Mucosa of stomach (tissue), 1 donor: ENCODE data around the gene ADARB2.

ENCODE experiments used
- H3K27me3 ChIP-seq: one replicate; pipeline ENCODE4 v1.7.0; 2013; ENCODE audit warnings: mild to moderate bottlenecking, low read length; ENCODE audit not compliant: control insufficient read depth, insufficient read depth
- H3K36me3 ChIP-seq: one replicate; pipeline ENCODE4 v1.7.0; 2013; ENCODE audit warnings: low read length; ENCODE audit not compliant: control insufficient read depth, insufficient read depth
- H3K4me1 ChIP-seq: one replicate; pipeline ENCODE4 v1.7.0; 2013; ENCODE audit warnings: mild to moderate bottlenecking, low read length; ENCODE audit not compliant: control insufficient read depth, insufficient read depth
- H3K4me3 ChIP-seq: one replicate; pipeline ENCODE4 v1.7.0; 2013; ENCODE audit warnings: low read length
- H3K9ac ChIP-seq: one replicate; pipeline ENCODE4 v1.7.0; 2013; ENCODE audit warnings: mild to moderate bottlenecking, low read length, moderate library complexity
- H3K9me3 ChIP-seq: one replicate; pipeline ENCODE4 v1.7.0; 2013; ENCODE audit warnings: mild to moderate bottlenecking, low read length, moderate library complexity; ENCODE audit not compliant: control insufficient read depth
- donor health status: Pancreatic carcinoma.

Gene ADARB2

DNA sequence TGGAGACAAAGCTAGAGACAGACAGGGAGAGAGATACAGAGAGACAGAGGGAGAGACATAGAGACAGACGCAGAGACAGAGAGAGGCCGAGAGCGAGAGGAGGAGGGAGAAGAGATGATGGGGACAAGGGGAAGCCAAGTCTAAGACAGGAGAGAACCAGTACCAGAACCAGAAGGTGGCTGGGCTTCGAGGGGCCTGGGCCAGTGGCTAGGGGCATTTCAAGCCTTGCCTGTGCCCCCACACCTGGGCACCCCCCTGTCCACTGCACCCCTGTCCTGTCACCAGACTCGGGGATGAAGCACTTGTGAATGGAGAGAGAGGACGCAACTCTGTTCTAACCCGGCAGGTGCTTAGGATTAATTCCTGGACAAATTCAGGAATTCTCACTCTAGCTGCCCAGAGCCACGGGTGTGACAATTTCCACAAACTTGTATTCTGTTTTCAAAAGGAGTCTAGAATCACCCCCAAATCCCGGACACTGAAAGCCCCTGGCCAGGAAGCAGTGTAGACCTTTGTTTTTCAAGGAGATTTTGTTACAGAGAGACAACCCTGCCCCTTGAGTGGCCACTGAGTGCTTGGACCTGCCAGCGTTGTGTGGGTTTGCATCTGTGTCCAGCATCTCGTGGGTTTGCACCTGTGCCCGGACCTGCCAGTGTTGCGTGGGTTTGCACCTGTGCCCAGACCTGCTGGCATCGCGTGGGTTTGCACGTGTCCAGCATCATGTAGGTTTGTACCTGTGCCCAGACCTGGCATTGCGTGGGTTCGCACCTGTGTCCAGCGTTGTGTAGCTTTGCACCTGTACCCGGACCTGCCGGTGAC, 523.9 kb downstream of the ADARB2 start:
- Histone ChIP-seq H3K36me3 (no peaks in the 10 kb centered on the region), H3K9ac (no peak overlapping the region), H3K4me1 (no peaks in the 10 kb centered on the region), H3K9me3 (no peaks in the 10 kb centered on the region), H3K4me3 (no peak overlapping the region), H3K27me3 (no peaks in the 10 kb centered on the region)

DNA sequence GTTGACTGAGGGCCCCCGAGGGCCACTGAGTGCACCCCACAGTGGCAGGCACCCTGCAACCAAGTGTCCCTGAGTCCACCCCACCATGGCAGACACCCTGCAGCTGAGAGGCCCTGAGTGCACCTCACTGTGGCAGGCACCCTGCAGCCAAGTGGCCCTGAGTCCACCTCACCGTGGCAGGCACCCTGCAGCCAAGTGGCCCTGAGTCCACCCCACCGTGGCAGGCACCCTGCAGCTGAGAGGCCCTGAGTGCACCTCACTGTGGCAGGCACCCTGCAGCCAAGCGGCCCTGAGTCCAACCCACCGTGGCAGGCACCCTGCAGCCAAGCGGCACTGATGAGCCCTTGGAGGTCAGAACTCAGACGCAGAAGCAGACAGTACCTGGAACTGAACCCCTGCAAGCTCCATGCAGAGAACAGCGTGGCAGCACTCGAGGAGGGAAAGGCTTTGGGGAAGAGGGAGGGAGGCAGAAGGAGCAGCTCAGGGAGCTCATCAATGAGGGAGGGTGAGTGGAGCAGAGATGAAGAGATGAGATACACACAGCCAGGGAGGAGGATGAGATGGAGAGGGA, 524.7 kb downstream of the ADARB2 start:
- Histone ChIP-seq H3K36me3 (no peaks in the 10 kb centered on the region), H3K9ac (no peak overlapping the region)

DNA sequence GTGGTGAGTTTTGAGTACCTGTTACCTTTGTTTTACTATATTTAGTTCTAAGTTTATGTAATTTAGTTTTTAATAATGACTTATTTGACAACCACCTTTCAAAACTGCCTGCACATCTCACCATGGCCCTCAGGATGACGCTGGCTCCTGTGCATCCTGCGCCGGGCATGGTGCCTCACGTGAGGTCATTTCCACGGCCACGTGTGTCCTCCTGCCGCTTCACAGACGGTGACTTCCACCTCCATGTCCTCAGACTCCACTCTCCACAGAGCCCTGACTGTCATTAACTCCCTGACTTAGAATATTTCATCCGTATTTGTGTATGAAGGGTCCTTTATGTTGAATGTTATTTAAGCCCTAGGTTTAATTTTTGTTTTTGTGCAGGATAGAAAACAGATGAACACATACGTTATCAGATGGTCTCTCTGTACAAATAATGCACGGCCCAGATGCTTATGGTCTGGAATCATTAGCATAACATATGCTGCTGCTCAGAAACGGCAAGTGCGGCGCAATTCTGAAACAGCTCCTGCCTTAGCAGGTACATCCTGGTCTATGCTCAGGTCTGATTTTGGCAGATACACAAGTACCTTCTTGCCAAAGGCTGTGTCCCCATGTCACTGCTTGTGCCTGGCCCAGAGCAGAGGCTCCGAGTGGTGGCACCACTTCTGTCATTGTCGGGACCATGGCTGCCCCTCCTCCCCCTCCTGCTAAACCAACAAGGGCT, 525.3 kb downstream of the ADARB2 start:
- H3K9ac ChIP-seq, result no peak overlapping the region
- no peaks in the 10 kb centered on the region for H3K36me3 ChIP-seq
- no peak overlapping the region for H3K4me3 ChIP-seq
- no peaks in the 10 kb centered on the region for H3K9me3 ChIP-seq
- H3K27me3 ChIP-seq, result no peaks in the 10 kb centered on the region
- no peaks in the 10 kb centered on the region for H3K4me1 ChIP-seq

More for the DNA sequence above, 524.7 kb downstream of the ADARB2 start:
- Histone ChIP-seq H3K4me1 (no peaks in the 10 kb centered on the region), H3K4me3 (no peak overlapping the region), H3K27me3 (no peaks in the 10 kb centered on the region), H3K9me3 (no peaks in the 10 kb centered on the region)

DNA sequence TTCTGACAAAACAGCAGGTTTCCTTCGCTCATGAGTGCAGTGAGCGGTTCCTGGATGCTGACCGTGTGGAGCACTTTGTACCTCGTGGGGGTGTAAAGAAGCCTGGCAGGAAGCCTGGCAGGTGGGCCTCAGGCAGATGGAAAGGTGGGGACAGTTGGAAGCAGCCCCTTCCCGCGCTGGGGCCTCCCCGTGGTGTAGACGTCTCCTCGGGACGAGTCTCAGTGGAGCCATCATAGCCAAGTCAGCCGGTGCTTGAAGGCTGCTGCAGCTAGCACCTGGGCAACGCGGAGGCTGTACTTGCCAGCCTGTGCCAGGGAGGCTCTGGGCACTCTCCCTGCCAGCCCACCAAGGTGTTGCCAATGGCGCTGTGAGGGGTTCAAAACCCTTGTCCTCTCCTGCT, 526.7 kb downstream of the ADARB2 start:
- Histone ChIP-seq H3K4me3 (no peak overlapping the region), H3K9ac (no peak overlapping the region), H3K27me3 (no peaks in the 10 kb centered on the region), H3K36me3 (no peaks in the 10 kb centered on the region), H3K4me1 (no peaks in the 10 kb centered on the region), H3K9me3 (no peaks in the 10 kb centered on the region)

DNA sequence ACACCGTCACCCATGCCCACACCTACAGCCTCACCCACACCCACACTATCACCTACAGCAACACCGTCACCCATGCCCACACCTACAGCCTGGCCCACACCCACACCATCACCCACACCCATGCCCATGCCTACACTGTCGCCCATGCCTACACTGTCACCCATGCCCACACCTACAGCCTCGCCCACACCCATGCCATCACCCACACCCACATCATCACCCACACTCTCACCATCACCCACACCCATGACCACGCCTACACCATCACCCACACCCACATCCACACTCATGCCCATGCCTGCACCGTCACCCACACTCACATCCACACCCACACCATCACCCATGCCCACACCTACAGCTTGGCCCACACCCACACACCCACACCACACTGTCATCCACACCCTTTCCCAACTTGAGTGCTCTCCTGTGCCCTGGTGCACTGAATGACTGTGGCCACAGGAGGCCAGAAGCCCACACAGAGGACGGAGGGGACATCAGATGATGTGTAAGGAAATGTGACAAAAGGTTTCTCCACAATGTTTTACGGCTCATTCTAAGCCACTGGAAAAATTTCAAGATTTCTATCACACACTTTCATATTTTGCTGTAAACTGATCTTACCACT, 527.9 kb downstream of the ADARB2 start:
- Histone ChIP-seq H3K4me3 (no peak overlapping the region), H3K9me3 (no peaks in the 10 kb centered on the region), H3K4me1 (no peaks in the 10 kb centered on the region), H3K27me3 (no peaks in the 10 kb centered on the region), H3K36me3 (no peaks in the 10 kb centered on the region), H3K9ac (no peak overlapping the region)

DNA sequence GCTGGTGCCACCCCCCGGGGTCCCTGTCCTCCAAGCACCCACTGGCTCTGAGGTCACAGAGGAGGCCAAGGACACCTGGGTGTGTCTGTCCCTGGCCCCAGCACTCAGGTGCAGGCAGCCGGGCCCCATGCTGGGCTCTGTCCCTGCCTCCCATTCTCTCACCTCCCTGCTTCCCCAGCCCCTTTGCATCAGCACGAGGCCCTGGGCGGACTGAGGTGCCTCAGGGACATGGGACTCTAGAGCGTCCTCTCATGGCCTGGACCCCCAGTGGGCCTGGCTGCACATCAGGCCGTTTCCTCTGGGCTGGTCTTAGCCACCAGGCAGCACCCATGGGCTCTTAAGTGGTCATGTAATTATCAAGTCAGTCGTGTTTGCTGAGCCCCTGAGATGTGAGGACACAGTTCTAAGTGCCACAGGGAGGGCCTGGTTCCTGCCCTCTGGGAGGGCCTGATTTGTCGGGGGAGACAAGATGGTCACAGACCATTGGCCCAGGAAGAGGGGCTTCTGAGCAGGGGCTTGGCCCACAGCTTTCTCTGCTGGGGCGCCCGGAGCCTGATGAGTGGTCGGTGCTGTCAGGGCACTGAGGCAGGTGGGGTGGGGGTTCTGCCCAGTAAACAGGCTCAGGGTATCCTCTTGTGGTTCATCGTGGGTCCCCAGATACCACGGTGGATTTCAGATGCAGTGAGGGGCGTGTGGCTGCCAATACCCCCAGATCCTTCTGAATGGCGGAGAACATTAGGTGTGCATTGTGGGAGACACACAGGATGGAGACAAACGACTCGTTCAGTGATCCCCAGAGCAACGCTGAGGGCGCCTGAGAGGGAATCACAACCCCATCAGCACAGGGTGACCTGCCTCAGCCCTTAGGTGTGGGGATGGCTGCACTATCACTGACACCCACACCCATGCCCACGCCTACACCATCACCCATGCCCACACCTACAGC, 528.7 kb downstream of the ADARB2 start:
- Histone ChIP-seq H3K9ac (no peak overlapping the region), H3K27me3 (no peaks in the 10 kb centered on the region), H3K4me3 (no peak overlapping the region), H3K36me3 (no peaks in the 10 kb centered on the region), H3K4me1 (no peaks in the 10 kb centered on the region), H3K9me3 (no peaks in the 10 kb centered on the region)

DNA sequence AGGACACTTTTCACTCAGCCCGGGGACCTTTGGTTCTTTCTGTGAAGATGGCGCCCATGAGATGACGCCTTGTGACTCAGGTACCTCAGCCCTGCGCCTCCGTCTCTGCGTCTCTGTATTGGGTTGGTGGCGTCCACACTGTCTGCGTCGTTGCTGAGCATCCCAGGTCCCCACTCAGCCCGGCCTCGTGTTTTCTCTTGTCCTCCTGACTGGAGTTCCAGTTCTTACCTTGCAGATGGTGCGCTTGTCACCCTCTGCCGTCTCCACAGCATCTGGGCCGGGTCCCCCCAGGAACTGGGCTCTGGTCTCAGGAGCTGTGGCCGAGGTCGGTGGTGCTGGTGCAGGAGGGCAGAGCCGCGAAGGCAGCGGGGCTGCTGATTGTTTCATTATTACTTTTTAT, 530.7 kb downstream of the ADARB2 start:
- Histone ChIP-seq H3K9ac (no peak overlapping the region), H3K4me1 (no peaks in the 10 kb centered on the region), H3K9me3 (no peaks in the 10 kb centered on the region), H3K27me3 (no peaks in the 10 kb centered on the region), H3K4me3 (no peak overlapping the region), H3K36me3 (no peaks in the 10 kb centered on the region)

DNA sequence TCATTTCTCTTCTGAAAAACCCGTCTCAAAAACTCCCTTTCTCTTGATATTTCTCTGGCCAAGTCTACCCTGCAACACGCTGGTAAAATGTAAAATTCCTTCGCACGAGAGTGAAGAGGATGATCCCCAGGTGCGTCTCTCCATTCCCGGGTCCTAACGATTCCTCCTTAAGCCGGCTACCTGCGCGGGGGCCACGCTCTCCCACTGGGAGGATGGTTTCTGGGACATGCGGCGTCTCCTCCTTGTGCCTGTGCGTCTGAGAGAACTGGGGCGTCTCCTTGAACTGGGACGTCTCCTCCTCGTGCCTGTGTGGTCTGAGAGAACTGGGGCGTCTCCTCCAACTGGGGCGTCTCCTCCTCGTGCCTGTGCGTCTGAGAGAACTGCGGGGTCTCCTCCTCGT, 531.2 kb downstream of the ADARB2 start:
- H3K9me3 ChIP-seq, result no peaks in the 10 kb centered on the region
- H3K9ac ChIP-seq, result no peak overlapping the region
- H3K27me3 ChIP-seq, result no peaks in the 10 kb centered on the region
- no peak overlapping the region for H3K4me3 ChIP-seq
- no peaks in the 10 kb centered on the region for H3K4me1 ChIP-seq
- H3K36me3 ChIP-seq, result no peaks in the 10 kb centered on the region

DNA sequence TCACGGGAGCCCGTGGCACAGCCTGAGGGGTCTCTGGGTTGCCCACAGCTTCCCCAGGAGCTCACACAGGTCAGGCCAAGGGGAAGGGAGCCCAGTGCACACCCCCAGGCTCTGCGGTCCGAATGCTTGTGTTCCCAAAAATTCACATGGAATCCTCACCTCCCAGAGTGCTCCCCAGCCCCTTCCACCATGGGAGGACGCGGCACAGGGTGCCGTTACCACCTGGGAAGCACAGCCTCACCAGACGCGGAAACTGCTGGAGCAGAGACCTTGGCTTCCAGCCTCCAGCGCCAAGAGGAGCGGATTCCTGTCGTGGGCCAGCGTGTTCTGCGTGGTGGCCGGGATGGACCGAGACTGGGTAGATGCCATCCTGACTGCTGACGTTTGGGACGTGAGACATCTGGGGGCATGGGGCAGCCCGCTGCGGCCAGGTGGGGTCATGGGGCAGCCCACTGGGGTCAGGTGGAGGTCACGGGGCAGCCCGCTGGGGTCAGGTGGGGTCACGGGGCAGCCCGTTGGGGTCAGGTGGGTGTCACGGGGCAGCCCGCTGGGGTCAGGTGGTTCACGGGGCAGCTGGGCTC, 531.8 kb downstream of the ADARB2 start:
- H3K27me3 ChIP-seq, result no peaks in the 10 kb centered on the region
- H3K4me1 ChIP-seq, result no peaks in the 10 kb centered on the region
- H3K36me3 ChIP-seq, result no peaks in the 10 kb centered on the region
- H3K4me3 ChIP-seq, result no peak overlapping the region
- H3K9ac ChIP-seq, result no peak overlapping the region
- H3K9me3 ChIP-seq, result no peaks in the 10 kb centered on the region

DNA sequence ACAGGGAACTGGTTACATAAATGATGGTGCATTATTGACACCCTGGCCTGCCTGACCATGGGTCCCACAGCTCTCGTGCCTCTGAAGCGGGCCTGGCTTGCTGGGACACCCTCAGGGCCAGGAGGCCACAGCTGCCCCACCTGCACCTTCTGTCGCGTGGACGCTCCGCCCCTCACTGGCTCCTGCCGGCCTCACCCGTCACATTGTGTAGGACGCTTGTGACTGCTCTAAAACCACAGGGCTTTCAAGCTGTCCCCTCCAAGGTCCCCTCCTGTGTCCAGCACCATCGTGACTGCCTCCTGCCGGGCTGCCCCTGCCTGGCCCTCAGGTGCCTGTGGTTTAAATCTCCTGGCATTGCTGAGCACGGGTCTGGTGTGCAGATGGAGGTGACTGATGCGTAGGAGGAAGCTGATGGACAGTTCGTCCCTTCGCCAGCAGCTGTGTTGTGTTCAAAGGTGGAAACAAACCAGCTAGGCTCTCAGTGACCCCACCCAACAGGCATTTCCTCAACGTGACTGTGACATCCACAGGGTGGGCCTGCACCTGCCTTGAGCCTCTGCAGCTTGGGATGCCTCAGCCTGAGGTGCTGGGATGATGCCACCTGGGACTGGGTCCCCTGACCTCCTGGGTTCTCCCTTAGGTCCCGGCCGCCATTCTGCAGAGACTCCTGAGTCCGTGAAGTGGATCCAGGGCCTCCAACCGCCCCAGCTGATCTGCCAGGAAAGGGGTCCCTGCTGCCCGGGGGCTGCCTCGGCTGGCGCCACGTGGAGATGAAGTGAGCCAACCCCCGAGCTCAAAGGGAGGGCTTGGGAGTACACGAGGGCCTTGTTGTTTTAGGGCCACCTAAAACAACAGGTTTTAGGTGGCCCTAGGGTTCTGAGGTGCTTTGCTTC, 532.6 kb downstream of the ADARB2 start:
- H3K27me3 ChIP-seq, result no peaks in the 10 kb centered on the region
- H3K4me3 ChIP-seq, result no peak overlapping the region
- H3K9ac ChIP-seq, result no peak overlapping the region
- no peaks in the 10 kb centered on the region for H3K36me3 ChIP-seq
- no peaks in the 10 kb centered on the region for H3K9me3 ChIP-seq
- no peaks in the 10 kb centered on the region for H3K4me1 ChIP-seq
